Endometrium (tissue), 2 donors: ENCODE measurements around the gene INPP5E.
"Not testable (repeated sequence)": the region's sequence is repeated elsewhere in the genome, so short reads cannot be mapped to it uniquely, and the experiment has no call there.

Experiments
- FAIRE-seq: peaks from 2 replicates; lab custom pipeline; 2012; peaks lifted over from hg19 to GRCh38; lab: Jason Lieb, UNC
- donor health status: control.
- donor health status: control.

INPP5E gene

GRCh38 chr9:136429075-136429628, 10.5 kb downstream of the INPP5E start:
- no peak for FAIRE-seq

- FAIRE-seq: no peak
Observed at GRCh38 chr9:136426787-136427186, 12.9 kb downstream of the INPP5E start.

GRCh38 chr9:136425367-136425766, 14.3 kb downstream of the INPP5E start:
- FAIRE-seq: not testable (repeated sequence)

- no peak for FAIRE-seq
Observed at GRCh38 chr9:136424750-136425362, 14.8 kb downstream of the INPP5E start.

GRCh38 chr9:136423432-136424146, 16.1 kb downstream of the INPP5E start:
- FAIRE-seq: no peak

- FAIRE-seq: no peak
Observed at GRCh38 chr9:136422876-136423275, 16.8 kb downstream of the INPP5E start.

- FAIRE-seq: no peak
Observed at GRCh38 chr9:136421791-136422190, 17.9 kb downstream of the INPP5E start.

- no peak for FAIRE-seq
Observed at GRCh38 chr9:136419092-136419420, 20.6 kb downstream of the INPP5E start.

GRCh38 chr9:136418182-136419091, 21.2 kb downstream of the INPP5E start:
- FAIRE-seq: no peak

- no peak for FAIRE-seq
Observed at GRCh38 chr9:136416914-136417313, 22.7 kb downstream of the INPP5E start.

GRCh38 chr9:136416427-136416826, 23.2 kb downstream of the INPP5E start:
- FAIRE-seq: no peak

GRCh38 chr9:136412962-136413361, 26.7 kb downstream of the INPP5E start:
- no peak for FAIRE-seq

- no peak for FAIRE-seq
Observed at GRCh38 chr9:136411378-136411777, 28.3 kb downstream of the INPP5E start.

GRCh38 chr9:136410500-136411287, 29.0 kb downstream of the INPP5E start, which contains the start of the genes ENTR1 and PMPCA:
Gene ENTR1 (minus strand): TSS chr9:136410614. CDS start chr9:136410397, 217 bp downstream.
Gene PMPCA (plus strand): TSS chr9:136410658. CDS start chr9:136410669, 11 bp downstream.
- no peak for FAIRE-seq

- FAIRE-seq: no peak
Observed at GRCh38 chr9:136409557-136410455, 29.8 kb downstream of the INPP5E start.

- FAIRE-seq: no peak
Observed at GRCh38 chr9:136407911-136408310, 31.7 kb downstream of the INPP5E start.

GRCh38 chr9:136407061-136407460, 32.6 kb downstream of the INPP5E start:
- FAIRE-seq: not testable (repeated sequence)

GRCh38 chr9:136405904-136406303, 33.7 kb downstream of the INPP5E start:
- not testable (repeated sequence) for FAIRE-seq

GRCh38 chr9:136405481-136405880, 34.2 kb downstream of the INPP5E start:
- no peak for FAIRE-seq

- no peak for FAIRE-seq
Observed at GRCh38 chr9:136404801-136405136, 34.9 kb downstream of the INPP5E start.
